Endodermal cell (in vitro differentiated cells): ENCODE results near the gene MNDA. TPM values are rescaled to one million over a fixed set of nuclear protein-coding genes. Genes with fewer than 3 reads are reported as not detected.

Experiments used
- DNase-seq: peaks from one replicate; pipeline ENCODE4 v3.0.0-alpha.2; 2017
- H3K27ac ChIP-seq: 2 replicates; pipeline ENCODE4 v1.5.1; 2013; ENCODE audit warnings: mild to moderate bottlenecking, low read depth, low read length, moderate library complexity
- H3K27me3 ChIP-seq: 2 replicates; pipeline ENCODE4 v1.6.1; 2013; ENCODE audit warnings: mild to moderate bottlenecking, low read length, moderate library complexity; ENCODE audit not compliant: insufficient read depth, control insufficient read depth, poor library complexity, severe bottlenecking
- H3K36me3 ChIP-seq: 2 replicates; pipeline ENCODE4 v1.7.0; 2013; ENCODE audit warnings: mild to moderate bottlenecking, low read length, moderate library complexity; ENCODE audit not compliant: control insufficient read depth, insufficient read depth
- H3K4me1 ChIP-seq: one replicate; pipeline ENCODE4 v1.7.0; 2013; ENCODE audit warnings: low read length; ENCODE audit not compliant: control insufficient read depth, insufficient read depth
- H3K4me3 ChIP-seq: 2 replicates; pipeline ENCODE4 v1.5.1; 2013; ENCODE audit warnings: mild to moderate bottlenecking, low read length, moderate library complexity
- H3K9ac ChIP-seq: 2 replicates; pipeline ENCODE4 v1.6.1; 2013; ENCODE audit warnings: mild to moderate bottlenecking, low read length, moderate library complexity; ENCODE audit not compliant: poor library complexity, severe bottlenecking; ENCODE audit errors: extremely low read depth
- H3K9me3 ChIP-seq: 2 replicates; pipeline ENCODE4 v1.6.1; 2013; ENCODE audit warnings: mild to moderate bottlenecking, low read length, moderate library complexity; ENCODE audit not compliant: control insufficient read depth
- H3K27ac Mint-ChIP-seq: 2 replicates; pipeline ENCODE4 v1.8.0; 2020; ENCODE audit warnings: mixed read lengths
- H3K27me3 Mint-ChIP-seq: 2 replicates; pipeline ENCODE4 v1.8.0; 2021; ENCODE audit warnings: mild to moderate bottlenecking, mixed read lengths; ENCODE audit not compliant: insufficient read depth
- H3K36me3 Mint-ChIP-seq: 2 replicates; pipeline ENCODE4 v1.8.0; 2020; ENCODE audit warnings: low read depth, mixed read lengths
- H3K4me1 Mint-ChIP-seq: 2 replicates; pipeline ENCODE4 v1.8.0; 2020; ENCODE audit warnings: mixed read lengths
- H3K4me3 Mint-ChIP-seq: 2 replicates; pipeline ENCODE4 v1.8.0; 2020; ENCODE audit warnings: mild to moderate bottlenecking, moderate library complexity, mixed read lengths
- H3K9me3 Mint-ChIP-seq: 2 replicates; pipeline ENCODE4 v1.8.0; 2020; ENCODE audit warnings: mild to moderate bottlenecking, mixed read lengths
- WGBS, 2 experiments: methylation state at CpG; one replicate each; pipeline versions ENCODE4 v1.1.5 to v1.1.7; 2013; ENCODE audit warnings: missing lambda C conversion rate in 2 of 2, mixed read lengths in 1 of 2; ENCODE audit not compliant: insufficient coverage in 1 of 2, insufficient read length in 1 of 2; 5-methylcytosine and 5-hydroxymethylcytosine counted together
- total RNA-seq, 2 donors: library from RNA; stranded (reverse); fragmentation: NEBNext Ultra II Directional in 1 of 2; extraction: Animal tissue kit (Norgen Biotek cat#: 25700) in 1 of 2; gene quantifications; 2 replicates in 1 of 2; 3 replicates in 1 of 2; pipeline ENCODE4 v1.2.1, GENCODE V29; 2021
- TF ChIP-seq, protein P1 (sequence below): fragments of 200-600 bp; sonication (generic); conservative IDR thresholded peaks from 2 replicates; pipeline ENCODE4 v1.5.0; 2021; ENCODE audit warnings: antibody characterized with exemption, mild to moderate bottlenecking

MNDA gene
- total RNA-seq, 2 donors from 2014 or later: not detected

DNA sequence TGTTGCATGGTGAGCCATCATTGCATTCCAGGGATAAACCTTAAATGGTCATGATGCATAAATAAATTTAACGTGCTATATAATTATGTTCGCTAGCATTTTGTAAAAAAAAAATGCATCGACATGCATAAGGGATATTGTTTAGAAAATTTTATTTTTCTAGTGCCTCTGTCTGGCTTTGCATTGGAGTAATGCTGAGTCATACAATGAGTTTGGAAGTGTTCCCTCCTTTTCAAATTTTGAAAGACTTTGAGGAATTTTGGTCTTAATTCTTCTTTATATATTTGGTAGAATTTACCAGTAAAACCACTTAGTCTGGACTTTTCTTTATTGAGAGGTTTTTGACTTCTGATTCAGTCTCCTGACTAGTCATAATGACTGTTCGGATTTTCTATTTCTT is 4.9 kb downstream of the MNDA start:
- 90 to 92% methylated on average over 3 to 4 of the region's 4 CpGs for WGBS, 2 experiments

DNA sequence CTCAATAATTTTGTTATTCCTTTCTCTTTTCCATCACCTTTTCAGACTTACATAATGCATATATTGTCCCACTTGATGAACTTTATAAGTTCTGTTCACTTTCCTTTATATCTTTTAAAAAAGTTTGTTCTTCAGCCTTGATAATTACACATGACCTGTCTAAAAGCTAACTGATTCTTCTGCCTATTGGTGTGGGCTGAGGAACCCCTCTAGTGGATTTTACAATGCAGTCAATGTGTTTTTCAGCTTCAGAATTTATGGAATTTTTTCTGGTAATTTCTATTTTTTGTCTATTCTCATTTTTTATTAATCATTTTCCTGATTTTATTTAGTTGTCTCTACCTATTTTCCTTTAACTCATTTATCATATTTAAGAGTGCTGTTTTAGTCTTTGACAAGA is 7.5 kb downstream of the MNDA start:
- Mint-ChIP-seq H3K4me3 (no peak overlapping the region), H3K9me3 (no peaks in the 10 kb centered on the region)
- TF ChIP-seq, protein P1, sequence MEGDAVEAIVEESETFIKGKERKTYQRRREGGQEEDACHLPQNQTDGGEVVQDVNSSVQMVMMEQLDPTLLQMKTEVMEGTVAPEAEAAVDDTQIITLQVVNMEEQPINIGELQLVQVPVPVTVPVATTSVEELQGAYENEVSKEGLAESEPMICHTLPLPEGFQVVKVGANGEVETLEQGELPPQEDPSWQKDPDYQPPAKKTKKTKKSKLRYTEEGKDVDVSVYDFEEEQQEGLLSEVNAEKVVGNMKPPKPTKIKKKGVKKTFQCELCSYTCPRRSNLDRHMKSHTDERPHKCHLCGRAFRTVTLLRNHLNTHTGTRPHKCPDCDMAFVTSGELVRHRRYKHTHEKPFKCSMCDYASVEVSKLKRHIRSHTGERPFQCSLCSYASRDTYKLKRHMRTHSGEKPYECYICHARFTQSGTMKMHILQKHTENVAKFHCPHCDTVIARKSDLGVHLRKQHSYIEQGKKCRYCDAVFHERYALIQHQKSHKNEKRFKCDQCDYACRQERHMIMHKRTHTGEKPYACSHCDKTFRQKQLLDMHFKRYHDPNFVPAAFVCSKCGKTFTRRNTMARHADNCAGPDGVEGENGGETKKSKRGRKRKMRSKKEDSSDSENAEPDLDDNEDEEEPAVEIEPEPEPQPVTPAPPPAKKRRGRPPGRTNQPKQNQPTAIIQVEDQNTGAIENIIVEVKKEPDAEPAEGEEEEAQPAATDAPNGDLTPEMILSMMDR: no peak

More for the DNA sequence above, 4.9 kb downstream of the MNDA start:
- H3K4me3 ChIP-seq: no peak overlapping the region
- Mint-ChIP-seq H3K27me3 (no peaks in the 10 kb centered on the region), H3K9me3 (no peaks in the 10 kb centered on the region), H3K4me3 (no peak overlapping the region), H3K36me3 (no peaks in the 10 kb centered on the region), H3K4me1 (no peaks in the 10 kb centered on the region), H3K27ac (no peak overlapping the region)
- H3K27ac ChIP-seq: no peak overlapping the region
- H3K4me1 ChIP-seq: no peaks in the 10 kb centered on the region
- H3K9me3 ChIP-seq: no peaks in the 10 kb centered on the region
- H3K27me3 ChIP-seq: no peaks in the 10 kb centered on the region
- no peaks in the 10 kb centered on the region for H3K36me3 ChIP-seq
- H3K9ac ChIP-seq: no peak overlapping the region
- no peak for DNase-seq
- TF ChIP-seq, protein P1: no peak

DNA sequence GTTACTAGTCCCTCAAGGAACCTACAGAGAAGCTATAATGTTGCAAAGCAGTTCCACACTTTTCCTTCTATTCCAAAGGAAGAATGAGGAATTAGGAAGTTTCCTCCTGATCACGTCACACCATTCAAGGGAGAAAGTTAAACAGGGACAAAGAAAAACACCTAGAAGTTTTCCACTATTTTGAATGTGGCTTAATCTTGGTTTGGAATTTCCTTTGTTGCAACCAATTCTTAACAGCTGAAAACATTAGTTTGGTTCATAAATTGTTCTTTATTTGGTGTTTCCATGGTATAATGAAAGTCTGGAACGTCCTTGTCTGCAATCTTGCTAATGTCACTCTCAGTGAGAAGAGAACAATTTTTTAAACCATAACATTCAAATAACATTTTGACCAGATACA is 8.4 kb downstream of the MNDA start:
- Histone ChIP-seq H3K27me3 (no peaks in the 10 kb centered on the region), H3K4me3 (no peak overlapping the region), H3K4me1 (no peaks in the 10 kb centered on the region), H3K9ac (no peak overlapping the region), H3K9me3 (no peaks in the 10 kb centered on the region), H3K27ac (no peak overlapping the region), H3K36me3 (no peaks in the 10 kb centered on the region)
- DNase-seq: no peak
- Mint-ChIP-seq H3K27ac (no peak overlapping the region), H3K27me3 (no peaks in the 10 kb centered on the region), H3K36me3 (no peaks in the 10 kb centered on the region), H3K4me3 (no peak overlapping the region), H3K9me3 (no peaks in the 10 kb centered on the region), H3K4me1 (no peaks in the 10 kb centered on the region)
- WGBS, 2 experiments: 86% methylated on average over 2 of the region's 2 CpGs; no CpG with 5 or more reads in 1 of the 2 experiments
- TF ChIP-seq, protein P1: no peak

More for the DNA sequence above, 7.5 kb downstream of the MNDA start:
- Mint-ChIP-seq H3K4me1 (no peaks in the 10 kb centered on the region), H3K27ac (no peak overlapping the region), H3K36me3 (no peaks in the 10 kb centered on the region), H3K27me3 (no peaks in the 10 kb centered on the region)
- no peak overlapping the region for H3K4me3 ChIP-seq
- H3K9ac ChIP-seq: no peak overlapping the region
- H3K9me3 ChIP-seq: no peaks in the 10 kb centered on the region
- no peak overlapping the region for H3K27ac ChIP-seq
- H3K4me1 ChIP-seq: no peaks in the 10 kb centered on the region
- H3K36me3 ChIP-seq: no peaks in the 10 kb centered on the region
- H3K27me3 ChIP-seq: no peaks in the 10 kb centered on the region
- no peak for DNase-seq
